HEK293 (cell line): ENCODE data around the gene ZNF23.

Experiments used
- CTCF ChIP-seq: fragments of 450-650 bp; formaldehyde crosslinking; IDR thresholded peaks from 2 replicates; pipeline ENCODE4 v1.5.1; 2016; ENCODE audit warnings: missing biosample characterization, missing genetic modification characterization
- IKZF3 ChIP-seq: fragments of 450-650 bp; IDR thresholded peaks from 2 replicates; pipeline ENCODE4 v1.5.0; 2018; ENCODE audit warnings: missing biosample characterization, mild to moderate bottlenecking, missing genetic modification characterization, moderate library complexity
- MZF1 ChIP-seq: fragments of 450-650 bp; formaldehyde crosslinking; IDR thresholded peaks from 2 replicates; pipeline ENCODE4 v1.5.1; 2017; ENCODE audit warnings: missing biosample characterization, missing genetic modification characterization, borderline replicate concordance
- PRDM4 ChIP-seq: fragments of 450-650 bp; formaldehyde crosslinking; IDR thresholded peaks from 2 replicates; pipeline ENCODE4 v1.5.1; 2017; ENCODE audit warnings: missing biosample characterization, missing genetic modification characterization
- YY1 ChIP-seq: fragments of 450-650 bp; formaldehyde crosslinking; IDR thresholded peaks from 2 replicates; pipeline ENCODE4 v1.5.1; 2018; ENCODE audit warnings: missing biosample characterization, missing genetic modification characterization
- ZBTB17 ChIP-seq: fragments of 450-650 bp; formaldehyde crosslinking; IDR thresholded peaks from 2 replicates; pipeline ENCODE4 v1.5.1; 2016; ENCODE audit warnings: missing biosample characterization, missing genetic modification characterization
- ZBTB21 ChIP-seq: fragments of 450-650 bp; formaldehyde crosslinking; IDR thresholded peaks from 2 replicates; pipeline ENCODE4 v1.5.1; 2017; ENCODE audit warnings: missing biosample characterization, missing genetic modification characterization
- ZBTB7A ChIP-seq: fragments of 450-650 bp; formaldehyde crosslinking; IDR thresholded peaks from 2 replicates; pipeline ENCODE4 v1.5.1; 2016; ENCODE audit warnings: low read depth, missing biosample characterization, missing genetic modification characterization
- ZNF174 ChIP-seq: fragments of 450-650 bp; formaldehyde crosslinking; IDR thresholded peaks from 2 replicates; pipeline ENCODE4 v1.5.0; 2017; ENCODE audit warnings: missing biosample characterization, mild to moderate bottlenecking, missing genetic modification characterization
- ZNF211 ChIP-seq: fragments of 450-650 bp; formaldehyde crosslinking; IDR thresholded peaks from 2 replicates; pipeline ENCODE4 v1.5.1; 2016; ENCODE audit warnings: low read depth, missing biosample characterization, missing genetic modification characterization
- ZNF426 ChIP-seq: fragments of 450-650 bp; formaldehyde crosslinking; IDR thresholded peaks from 2 replicates; pipeline ENCODE4 v1.5.1; 2017; ENCODE audit warnings: missing biosample characterization, missing genetic modification characterization, mild to moderate bottlenecking, inconsistent platforms, moderate library complexity

- no peak for TF ChIP-seq ZNF174 (tag by site-specific recombination)
- TF ChIP-seq ZNF211, result no peak
- TF ChIP-seq ZBTB7A (tag by site-specific recombination), result no peak
- no peak for TF ChIP-seq MZF1 (tag by site-specific recombination)
- TF ChIP-seq ZBTB17, result no peak
- no peak for TF ChIP-seq ZBTB21 (tag by site-specific recombination)
- no peak for TF ChIP-seq PRDM4 (tag by site-specific recombination)
- no peak for TF ChIP-seq CTCF (tag by site-specific recombination)
- TF ChIP-seq IKZF3, result no peak
- no peak for TF ChIP-seq ZNF426 (tag by site-specific recombination)
- no peak for TF ChIP-seq YY1
Observed at GRCh38 chr16:71493213-71493612, 31.2 kb upstream of the ZNF23 start.
